ENCODE data around the gene CPNE2.

Gene CPNE2

DNA sequence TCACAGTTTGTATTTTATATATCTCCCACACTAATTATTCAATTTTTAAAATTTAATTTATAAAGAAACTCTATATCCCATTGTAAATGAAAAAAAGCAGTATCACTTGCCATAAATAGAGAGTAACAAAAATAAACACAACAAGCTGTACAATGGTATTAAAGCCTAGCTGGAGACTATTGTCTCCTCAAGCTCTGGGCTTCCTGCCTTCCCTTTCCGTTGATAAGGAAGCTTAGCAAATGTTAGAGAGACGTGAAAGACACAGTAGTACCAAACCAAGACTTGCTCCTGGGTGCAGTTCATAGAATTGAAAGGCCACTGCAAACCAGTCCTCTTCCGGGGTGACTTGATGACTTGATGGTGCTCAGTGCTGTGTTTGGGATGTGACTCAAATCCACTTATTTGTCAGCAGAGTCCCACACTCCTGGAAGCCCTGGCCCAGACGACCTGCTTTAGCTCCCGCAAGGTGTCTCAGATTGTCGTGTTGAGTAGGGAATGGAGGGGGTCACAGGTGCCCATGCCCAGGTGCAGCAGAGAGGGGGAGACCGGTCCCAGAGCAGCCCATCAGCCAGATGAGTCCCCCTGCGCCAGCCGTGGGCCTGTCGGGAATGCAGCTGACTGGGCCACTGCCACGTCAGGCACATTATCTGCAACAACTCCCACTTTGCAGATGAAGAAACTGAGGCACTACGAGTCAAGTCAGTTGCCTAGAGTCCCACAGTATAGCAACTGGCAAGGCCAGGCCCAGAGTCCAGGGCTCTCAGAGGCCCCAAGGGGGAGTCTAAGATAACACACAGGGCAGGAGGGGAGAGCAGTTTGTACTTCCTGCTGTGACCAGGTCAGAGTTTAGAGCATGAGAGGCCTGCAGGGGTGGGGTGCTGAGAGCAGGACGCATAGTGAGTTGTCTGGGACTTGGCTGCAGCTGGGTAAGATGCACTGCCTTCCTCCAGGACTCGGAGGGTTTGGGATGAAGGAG lies 53.0 kb downstream of the CPNE2 start:
- TF ChIP-seq, protein P1, sequence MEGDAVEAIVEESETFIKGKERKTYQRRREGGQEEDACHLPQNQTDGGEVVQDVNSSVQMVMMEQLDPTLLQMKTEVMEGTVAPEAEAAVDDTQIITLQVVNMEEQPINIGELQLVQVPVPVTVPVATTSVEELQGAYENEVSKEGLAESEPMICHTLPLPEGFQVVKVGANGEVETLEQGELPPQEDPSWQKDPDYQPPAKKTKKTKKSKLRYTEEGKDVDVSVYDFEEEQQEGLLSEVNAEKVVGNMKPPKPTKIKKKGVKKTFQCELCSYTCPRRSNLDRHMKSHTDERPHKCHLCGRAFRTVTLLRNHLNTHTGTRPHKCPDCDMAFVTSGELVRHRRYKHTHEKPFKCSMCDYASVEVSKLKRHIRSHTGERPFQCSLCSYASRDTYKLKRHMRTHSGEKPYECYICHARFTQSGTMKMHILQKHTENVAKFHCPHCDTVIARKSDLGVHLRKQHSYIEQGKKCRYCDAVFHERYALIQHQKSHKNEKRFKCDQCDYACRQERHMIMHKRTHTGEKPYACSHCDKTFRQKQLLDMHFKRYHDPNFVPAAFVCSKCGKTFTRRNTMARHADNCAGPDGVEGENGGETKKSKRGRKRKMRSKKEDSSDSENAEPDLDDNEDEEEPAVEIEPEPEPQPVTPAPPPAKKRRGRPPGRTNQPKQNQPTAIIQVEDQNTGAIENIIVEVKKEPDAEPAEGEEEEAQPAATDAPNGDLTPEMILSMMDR (IDR thresholded peaks at IDR 0.05; ENCODE audit: control insufficient read depth, extremely low read depth, insufficient read depth), result no peak
- no peak for DNase-seq (ENCODE audit: low read depth)
- H3K4me3 ChIP-seq (ENCODE audit: low read depth, low read length), result no peak overlapping the region

DNA sequence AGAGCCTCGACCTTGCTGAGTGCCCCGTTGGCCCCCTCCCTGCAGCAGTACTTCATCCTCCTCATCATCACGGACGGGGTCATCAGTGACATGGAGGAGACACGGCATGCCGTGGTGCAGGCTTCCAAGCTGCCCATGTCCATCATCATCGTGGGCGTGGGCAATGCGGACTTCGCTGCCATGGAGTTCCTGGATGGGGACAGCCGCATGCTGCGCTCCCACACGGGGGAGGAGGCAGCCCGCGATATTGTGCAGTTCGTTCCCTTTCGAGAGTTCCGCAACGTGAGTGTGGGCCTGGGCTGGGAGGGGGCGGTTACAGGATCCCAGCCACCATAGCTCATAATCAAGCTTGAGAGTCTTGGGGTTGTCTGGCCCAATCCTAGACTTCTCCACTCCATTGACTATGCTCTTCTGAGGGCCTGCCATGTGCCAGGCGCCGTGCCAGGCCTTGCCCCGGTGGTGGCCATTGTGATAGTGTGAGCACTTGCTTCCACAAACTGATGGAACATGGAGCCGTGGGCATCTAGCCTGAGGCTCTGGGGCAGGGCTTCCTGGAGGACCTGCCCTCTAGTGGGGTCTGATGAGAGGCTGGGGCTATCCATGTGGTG lies 53.8 kb downstream of the CPNE2 start:
- no peak for DNase-seq (ENCODE audit: low read depth)
- no peak overlapping the region for H3K4me3 ChIP-seq (ENCODE audit: low read depth, low read length)
- TF ChIP-seq, protein P1 (IDR thresholded peaks at IDR 0.05; ENCODE audit: control insufficient read depth, extremely low read depth, insufficient read depth), result no peak

- H3K4me3 ChIP-seq (ENCODE audit: low read depth, low read length), result no peak overlapping the region
These were observed 54.4 kb downstream of the CPNE2 start for GRCh38 chr16:57146735-57147134.

DNA sequence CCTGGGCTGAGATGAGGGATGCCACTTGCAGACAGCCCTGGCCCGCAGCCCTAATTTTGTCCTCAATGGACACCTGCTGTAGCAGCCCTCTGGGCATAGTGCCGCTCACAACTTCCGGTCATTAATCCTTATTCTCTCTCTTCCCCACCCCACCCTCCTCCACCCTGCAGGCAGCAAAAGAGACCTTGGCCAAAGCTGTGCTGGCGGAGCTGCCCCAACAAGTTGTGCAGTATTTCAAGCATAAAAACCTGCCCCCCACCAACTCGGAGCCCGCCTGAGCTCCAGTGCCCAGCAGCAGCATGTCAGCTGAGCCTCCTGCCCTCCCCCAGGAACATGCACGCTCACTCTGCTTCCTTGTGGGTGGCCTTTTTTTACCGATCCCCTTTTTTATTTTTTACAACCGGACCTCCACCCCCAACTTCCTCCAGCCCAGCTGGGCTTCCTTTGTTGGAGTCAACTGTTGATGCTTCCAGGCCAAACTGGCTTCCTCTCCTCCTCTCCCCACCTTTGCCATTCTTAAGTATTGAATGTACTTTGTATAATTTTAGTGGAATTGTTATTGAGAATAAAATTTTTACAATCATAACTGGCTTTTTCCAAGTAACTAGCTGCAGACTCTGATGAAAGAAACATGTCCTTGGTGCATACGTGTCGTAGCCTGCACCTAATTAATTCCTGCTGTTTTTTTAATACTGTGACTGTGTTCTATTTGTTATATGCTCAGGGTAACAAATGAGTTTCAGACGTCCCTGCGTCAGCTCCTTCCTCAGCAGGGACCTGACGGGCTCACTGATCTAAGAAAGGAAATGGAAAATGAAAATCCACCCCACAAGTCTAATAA lies 55.2 kb downstream of the CPNE2 start:
- DNase-seq (ENCODE audit: low read depth), result no peak
- TF ChIP-seq, protein P1 (IDR thresholded peaks at IDR 0.05; ENCODE audit: control insufficient read depth, extremely low read depth, insufficient read depth), result no peak
- no peak overlapping the region for H3K4me3 ChIP-seq (ENCODE audit: low read depth, low read length)

More at GRCh38 chr16:57146735-57147134, 54.4 kb downstream of the CPNE2 start:
- no peak for DNase-seq (ENCODE audit: low read depth)
- TF ChIP-seq, protein P1 (IDR thresholded peaks at IDR 0.05; ENCODE audit: control insufficient read depth, extremely low read depth, insufficient read depth), result no peak

- H3K4me3 ChIP-seq (ENCODE audit: low read depth, low read length), result no peak overlapping the region
- TF ChIP-seq, protein P1 (IDR thresholded peaks at IDR 0.05; ENCODE audit: control insufficient read depth, extremely low read depth, insufficient read depth), result no peak
These were observed 56.1 kb downstream of the CPNE2 start for GRCh38 chr16:57148481-57148880.

GRCh38 chr16:57149391-57149790 lies 57.0 kb downstream of the CPNE2 start:
- DNase-seq (ENCODE audit: low read depth), result no peak
- TF ChIP-seq, protein P1 (IDR thresholded peaks at IDR 0.05; ENCODE audit: control insufficient read depth, extremely low read depth, insufficient read depth), result no peak

More at GRCh38 chr16:57148481-57148880, 56.1 kb downstream of the CPNE2 start:
- DNase-seq (ENCODE audit: low read depth), result no peak

More at GRCh38 chr16:57149391-57149790, 57.0 kb downstream of the CPNE2 start:
- H3K4me3 ChIP-seq (ENCODE audit: low read depth, low read length), result no peak overlapping the region
